T-helper 22 cell (primary cell): Measurements from ENCODE around the gene HDAC4.
A peak's percentile ranks its signal among the peaks of the same experiment; 100 is the strongest.
"Not testable (repeated sequence)": the region's sequence is repeated elsewhere in the genome, so short reads cannot be mapped to it uniquely, and the experiment has no call there.

Experiments used
- DNase-seq: peaks from one replicate; pipeline ENCODE4 v3.0.0-alpha.2; 2020; ENCODE audit warnings: low read depth

Gene HDAC4

DNA sequence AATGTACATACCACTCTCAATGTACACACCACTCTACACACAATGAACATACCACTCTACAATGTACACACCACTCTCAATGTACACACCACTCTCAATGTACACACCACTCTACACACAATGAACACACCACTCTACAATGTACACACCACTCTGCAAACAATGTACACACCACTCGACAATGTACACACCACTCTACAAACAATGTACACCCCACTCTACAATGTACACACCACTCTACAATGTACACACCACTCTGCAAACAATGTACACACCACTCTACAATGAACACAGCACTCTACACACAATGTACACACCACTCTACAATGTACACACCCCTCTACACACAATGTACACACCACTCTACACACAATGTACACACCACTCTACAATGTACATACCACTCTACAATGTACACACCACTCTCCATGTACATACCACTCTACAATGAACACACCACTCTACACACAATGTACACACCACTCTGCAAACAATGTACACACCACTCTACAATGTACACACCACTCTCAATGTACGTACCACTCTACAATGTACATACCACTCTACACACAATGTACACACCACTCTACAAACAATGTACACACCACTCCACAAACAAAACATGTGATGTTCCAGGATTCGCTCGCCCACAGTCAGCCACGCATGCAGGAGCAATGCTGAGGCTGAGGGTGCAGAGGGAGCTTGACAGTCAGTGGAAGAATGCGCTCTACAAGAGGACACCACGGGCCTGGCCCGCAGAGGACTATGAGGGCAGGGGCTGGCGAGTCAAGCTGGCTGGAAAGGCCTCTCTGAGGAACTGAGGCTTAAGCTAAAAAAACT is 118.2 kb downstream of the HDAC4 start:
- no peak for DNase-seq

DNA sequence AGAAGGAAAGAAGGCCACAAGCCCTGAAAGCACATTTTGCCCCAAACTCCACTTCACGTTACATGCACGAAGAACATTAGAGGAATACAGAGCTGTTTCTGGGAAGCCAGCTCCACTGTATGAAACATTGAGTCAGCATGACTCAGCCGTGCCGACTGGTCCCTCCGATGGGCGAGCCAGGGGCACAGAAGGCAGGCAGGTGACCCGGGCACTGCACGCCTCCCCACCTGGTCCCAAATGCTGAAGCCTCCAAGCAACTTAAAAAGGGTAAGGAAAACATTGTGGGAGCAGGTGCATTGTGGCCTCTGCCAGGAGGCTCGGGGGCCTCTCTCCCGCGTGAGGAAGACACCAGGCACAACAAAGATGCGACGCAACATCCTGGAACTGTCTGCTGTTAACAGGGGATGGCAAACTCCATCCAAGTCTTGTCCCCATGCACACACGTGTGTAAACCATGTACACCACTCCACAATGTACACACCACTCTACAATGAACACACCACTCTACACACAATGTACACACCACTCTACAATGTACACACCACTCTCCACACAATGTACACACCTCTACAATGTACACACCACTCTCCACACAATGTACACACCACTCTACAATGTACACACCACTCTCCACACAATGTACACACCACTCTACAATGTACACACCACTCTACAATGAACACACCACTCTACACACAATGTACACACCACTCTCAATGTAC is 120.4 kb downstream of the HDAC4 start:
- DNase-seq: not testable (repeated sequence)

DNA sequence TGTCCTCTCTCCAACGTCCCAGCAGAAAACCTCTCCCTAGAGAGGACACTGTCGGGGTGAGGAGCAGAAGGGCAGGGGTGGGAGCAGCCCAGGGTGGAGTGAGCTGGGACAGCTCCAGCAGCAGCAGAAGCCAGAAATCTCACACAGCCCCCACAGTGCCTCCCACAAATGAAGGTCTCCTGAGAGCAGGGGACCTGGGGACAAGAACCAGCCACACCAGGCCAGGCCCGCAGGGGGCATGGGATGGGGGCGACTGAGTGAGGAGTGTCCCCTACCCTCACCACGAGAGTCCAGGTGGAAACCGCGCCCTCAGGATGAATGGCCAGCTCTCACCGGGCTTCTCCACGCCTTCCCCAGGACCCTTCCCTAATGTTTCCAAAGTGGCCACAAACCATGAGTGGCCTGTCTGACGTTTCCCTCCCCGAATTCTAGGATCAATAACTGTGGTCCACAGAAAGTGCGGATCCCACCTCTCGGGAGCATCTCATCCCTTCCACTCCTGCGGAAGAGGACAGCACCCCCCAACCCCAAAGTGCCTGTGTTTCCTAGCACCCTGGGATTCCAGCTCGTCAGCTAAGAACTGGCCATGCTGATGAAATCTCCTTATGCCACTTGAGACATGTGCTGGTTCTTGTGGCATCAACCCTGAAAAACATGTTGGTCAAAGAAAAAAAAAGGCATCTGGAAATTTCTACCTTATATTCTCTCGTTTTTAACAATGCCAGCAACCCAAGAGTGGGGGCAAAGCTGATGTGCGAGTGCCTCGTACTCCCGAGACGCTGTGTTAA is 121.1 kb downstream of the HDAC4 start:
- no peak for DNase-seq

DNA sequence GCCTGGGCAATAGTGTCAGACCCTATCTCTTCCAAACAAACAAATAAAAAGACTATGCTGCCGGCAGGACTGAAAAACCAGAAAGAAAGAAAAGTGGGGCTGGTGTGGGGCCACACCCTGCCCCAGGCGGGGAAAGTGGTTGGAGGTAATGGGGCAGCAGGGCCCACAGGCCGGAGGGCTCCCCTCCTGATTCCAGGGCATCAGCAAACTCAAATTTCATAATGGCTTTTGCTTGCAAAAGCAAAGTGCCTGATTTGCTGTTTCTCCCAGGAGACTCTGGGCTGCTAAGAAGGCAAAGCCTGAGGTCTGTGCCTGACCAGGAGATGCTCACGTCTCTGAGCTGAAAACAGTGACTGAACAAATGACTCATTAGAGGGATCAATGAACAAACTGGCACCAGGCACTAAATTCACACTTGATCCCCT is 121.9 kb downstream of the HDAC4 start:
- DNase-seq: no peak

DNA sequence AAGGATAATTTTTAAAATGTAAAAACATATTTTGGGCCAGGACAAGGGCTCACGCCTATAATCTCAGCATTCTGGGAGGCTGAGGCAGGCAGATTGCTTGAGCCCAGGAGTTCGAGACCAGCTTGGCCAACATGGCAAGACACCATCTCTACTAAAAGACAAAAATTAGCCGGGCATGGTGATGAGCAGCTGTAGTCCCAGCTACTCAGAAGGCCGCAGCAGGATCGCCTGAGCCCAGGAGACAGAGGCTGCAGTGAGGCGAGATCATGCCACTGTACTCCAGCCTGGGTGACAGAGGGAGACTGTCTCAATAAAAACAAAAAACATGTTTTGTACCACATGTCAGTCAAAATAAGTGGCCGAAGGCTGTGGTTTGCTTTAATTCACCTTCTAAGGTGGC is 122.5 kb downstream of the HDAC4 start:
- no peak for DNase-seq

DNA sequence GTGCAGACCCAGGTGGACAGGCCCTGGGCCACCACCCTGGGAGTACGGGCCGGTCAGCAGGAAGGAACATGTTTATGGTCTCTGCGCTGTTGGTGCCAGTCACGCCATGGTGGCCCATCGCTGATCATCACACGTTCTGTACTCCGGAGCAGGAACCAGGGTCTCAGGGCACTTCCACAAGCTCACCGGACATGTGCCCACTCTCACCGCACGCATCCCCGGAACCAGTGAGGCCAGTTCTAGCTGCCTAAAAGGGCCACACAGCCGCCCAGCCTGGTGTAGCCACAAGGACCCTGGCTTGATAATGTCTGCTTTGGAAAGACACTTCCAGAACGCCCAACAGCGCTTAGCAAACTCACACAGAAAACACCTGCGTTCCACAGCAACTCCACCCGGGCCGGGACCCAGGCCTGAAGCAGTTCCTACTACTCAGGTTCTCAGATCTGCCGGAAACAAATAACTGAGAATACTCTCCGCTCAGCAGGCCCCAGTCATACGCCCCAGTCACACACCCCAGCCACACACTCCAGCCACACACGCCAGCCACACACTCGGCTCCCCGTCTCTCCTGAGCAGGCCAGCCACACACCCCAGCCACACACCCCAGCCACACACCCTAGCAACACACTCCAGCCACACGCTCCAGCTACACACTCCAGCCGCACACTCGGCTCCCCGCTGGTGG is 123.3 kb downstream of the HDAC4 start:
- DNase-seq: no peak

DNA sequence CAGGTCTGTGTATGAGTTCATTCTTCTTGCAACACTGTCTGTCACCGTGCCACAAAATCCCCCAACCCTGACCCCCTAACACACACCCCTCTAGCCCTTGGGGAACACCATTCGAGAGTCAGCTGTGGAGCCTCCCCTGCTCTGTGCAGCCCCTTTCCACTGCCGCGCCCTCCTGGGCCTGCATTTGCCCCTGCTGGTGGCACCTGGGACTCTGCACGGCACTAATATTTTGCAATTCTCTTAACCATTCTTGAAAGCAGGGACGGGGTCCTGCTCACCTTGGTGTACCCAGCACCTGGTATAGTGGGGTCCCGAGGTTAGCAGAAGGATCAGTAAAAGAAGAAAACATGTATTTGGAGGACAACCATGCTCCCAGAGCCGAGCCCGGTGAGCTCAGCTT is 124.0 kb downstream of the HDAC4 start:
- no peak for DNase-seq

DNA sequence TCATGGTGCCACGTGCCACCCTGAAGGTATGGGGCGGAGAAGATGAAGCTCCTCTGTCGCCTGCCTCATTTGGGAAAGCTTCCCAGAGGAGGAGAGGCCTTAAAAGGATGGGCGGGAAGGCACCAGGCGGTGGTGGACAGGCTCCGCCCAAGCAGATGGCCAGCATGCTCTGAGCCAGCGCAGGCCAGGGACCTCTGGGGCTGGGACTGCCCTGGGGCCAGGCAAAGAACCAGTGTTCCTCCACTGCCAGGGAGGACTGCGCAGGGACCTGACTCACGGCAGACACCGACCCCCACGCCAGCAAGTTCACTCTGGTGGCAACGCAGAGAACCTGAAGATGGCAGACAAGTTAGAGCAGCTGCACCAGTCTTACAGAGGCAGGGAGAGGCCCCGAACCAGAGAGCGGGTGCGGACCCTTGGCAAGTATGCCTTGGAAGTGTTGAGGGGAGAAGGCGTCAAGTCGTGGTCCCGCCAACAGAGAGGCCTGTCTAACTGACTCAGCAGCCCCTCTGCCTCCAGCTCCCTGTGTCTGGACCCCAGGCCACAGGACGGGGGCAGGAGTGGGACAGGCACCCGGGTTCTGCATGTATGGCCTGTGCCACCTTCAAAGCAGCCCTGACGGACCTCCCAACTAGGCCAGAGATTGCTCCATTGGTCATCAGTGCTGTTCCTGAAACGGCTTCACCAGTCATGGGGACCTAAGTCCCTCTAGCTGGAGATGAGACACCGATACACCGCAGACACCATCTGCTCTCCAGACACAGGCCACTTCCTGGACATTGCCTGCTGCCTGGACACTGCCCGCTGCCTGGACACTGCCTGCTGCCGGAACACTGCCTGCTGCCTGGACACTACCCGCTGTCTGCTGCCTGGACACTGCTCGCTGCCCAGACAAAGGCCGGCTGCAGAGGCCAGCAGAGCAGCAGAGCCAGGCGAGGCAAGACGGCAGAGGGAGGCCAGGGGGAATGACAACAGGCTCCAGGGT is 124.7 kb downstream of the HDAC4 start:
- DNase-seq: no peak

DNA sequence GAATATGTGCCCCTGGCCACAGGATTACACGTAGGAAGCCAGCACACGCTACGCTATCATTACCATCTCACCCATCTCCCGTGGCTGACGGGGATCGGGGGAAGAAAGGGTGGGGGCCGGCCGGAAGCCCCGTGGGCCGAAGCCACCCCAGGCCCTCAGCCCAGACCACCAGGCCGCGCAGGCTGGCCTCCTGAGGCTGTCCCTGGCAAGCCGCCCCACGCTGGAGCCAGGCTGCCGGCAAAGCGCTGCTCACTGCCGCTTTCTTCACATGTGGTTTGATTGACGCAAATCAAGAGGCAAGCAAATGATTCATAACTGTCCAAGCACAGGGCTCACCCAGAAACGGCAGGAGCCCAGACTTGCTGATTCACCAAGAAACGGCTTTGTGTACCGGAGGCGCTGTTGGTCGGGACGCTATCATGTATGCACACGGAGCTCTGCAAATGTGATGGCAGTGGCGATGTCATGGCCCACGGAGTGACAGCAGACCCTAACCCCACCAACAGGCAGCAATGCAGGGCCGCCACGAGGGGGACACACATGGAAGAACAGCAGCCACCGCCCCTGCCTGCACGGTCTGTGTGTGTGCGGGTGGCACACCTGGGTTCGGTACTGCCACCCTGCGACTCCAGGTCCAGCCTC is 125.7 kb downstream of the HDAC4 start:
- DNase-seq: peak; percentile 82

DNA sequence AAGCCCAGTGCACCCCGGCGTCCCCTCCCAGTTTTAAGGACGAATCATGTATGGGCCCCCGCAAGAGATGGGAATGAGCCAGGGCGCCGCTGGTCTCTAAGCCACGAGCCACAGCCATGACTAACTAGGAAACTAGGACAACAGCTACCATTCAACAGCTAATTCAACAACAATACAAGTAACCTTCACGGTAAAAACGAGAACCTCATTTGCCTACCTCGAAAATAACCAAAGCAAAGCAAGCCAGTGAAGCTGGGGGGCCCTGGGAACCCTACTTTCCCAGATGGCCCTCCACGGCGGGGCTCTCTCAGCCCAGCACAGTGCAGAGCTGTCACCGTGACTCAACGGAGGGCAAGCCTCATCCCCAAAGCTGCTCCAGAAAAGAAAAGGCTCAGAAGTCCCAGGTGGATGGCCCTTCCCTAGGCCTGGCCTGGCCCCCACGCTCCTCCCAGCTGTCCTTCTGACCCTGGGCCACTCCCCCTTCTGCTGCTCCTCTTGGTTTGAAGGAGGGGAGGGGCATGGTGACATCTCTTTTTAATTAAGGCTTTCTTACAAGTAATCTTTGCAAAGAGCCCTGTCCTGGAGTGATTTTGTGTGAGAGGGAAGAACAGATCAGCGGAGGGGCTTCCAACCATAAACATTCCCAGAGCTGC is 126.3 kb downstream of the HDAC4 start:
- no peak for DNase-seq

DNA sequence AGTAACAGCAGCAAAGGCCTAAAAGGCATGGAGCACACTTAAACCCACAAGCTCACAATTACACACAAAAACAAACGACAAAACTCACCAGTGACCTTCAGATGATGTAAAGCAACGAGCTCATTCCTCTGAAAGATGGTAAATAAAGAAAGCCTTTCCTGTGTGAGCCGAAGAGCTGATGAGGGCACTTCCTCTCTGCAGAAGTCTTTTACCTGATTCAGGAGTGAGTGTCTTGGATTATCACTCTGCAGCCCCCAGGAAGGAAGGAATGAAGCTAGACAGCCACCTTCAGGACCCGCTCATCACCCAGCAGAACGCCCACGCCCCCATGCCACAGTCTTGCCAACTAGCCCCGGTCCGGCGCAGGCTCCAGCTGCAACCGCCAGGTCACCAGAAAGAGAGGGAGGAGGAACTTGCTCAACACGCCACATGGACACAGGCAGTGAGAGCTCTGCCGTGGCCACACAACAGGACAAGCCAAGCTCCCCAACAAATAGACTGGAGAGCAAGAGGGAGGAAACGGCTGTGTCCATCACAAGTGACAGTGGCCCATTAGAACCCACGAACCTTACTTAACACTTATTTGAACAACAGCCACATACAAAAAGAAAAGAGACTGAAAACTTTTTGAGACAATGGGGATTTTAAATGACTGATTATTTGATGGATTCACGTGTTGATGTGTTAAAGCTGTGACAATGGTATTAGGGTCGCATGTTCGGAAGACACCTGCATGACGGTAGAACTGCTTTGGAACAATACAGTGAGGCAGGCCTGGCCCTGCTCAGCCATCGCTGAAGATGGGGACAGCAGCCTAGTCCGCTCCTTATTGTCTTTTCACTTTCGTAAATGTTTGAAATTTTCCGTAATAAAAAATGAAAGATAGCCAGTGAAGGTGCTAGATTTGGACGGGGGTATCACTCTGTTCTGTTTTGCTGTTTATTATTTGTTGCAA is 127.3 kb downstream of the HDAC4 start:
- DNase-seq: no peak

DNA sequence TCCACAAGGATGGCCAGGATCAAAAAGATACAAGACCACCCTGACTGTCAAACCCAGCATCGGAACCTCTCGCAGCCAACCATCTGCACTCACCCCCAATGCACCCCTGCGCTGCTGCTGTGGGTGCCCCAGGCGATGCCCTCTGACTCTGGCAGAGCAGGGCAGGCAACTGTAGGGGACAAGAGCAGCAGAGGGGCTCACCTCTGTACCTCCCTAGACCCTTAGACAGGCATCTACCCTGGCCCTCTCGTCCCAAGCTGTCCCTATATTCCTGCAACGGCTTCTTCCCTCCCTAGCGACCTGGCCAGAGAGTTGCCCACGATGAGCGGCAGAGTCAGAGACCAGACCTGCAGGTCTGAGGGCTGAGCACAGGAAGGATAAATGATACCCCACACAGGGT is 128.2 kb downstream of the HDAC4 start:
- no peak for DNase-seq

DNA sequence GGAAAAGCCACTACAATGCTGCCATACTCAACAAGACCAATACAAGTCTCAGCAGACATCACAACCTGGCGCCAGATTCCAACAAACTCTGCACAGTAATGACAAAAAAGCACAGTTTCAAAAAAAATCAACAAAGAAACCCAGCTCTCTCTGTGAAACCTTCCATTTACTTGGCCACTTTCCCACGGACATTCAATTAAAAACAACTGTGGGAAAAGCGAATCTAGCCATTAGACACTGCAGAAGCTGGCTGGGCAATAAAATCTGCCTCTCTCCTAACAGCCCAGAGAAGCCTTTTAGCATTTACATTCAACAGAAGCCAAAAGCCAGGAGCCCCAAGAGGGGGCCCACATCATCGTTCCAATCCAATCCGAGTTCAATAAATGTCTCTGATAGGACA is 128.9 kb downstream of the HDAC4 start:
- no peak for DNase-seq

DNA sequence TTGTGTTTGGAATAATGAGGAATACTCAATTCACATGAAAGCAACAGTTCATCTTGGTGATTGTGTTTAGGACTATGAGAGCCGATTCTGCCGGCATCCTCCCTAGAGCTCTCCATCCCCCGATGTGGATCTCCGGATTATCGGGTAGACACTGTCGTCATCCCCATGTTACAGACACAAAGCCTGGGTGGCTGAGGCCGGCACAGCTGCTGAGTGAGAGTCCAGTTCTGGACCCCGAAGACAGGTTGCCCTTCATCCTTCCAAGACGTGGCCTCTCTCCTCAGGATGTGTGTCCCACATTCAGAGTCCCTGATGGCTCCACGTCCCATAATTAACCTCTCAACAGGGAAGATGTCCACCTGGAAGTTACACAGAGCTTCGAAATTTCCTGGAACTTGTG is 129.3 kb downstream of the HDAC4 start:
- DNase-seq: no peak

DNA sequence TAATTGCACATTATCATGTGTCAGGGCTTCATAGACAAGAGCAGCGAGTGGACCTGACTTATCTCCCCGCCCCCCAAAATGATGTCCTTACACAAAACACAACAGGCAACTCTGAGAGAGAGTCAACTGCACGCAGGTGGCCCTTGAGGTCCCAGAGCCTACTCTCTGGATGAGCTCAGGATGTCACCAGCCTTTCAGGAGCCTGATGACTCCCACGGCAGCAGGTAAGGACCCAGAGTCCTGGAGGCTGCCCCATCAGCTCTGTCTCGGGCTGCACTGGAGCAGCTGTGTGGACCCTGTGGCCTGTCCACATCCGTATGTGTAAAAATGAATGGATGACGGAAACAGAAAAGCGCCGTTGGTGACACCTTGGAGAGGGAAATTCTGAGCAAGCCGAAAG is 130.9 kb downstream of the HDAC4 start:
- DNase-seq: no peak

DNA sequence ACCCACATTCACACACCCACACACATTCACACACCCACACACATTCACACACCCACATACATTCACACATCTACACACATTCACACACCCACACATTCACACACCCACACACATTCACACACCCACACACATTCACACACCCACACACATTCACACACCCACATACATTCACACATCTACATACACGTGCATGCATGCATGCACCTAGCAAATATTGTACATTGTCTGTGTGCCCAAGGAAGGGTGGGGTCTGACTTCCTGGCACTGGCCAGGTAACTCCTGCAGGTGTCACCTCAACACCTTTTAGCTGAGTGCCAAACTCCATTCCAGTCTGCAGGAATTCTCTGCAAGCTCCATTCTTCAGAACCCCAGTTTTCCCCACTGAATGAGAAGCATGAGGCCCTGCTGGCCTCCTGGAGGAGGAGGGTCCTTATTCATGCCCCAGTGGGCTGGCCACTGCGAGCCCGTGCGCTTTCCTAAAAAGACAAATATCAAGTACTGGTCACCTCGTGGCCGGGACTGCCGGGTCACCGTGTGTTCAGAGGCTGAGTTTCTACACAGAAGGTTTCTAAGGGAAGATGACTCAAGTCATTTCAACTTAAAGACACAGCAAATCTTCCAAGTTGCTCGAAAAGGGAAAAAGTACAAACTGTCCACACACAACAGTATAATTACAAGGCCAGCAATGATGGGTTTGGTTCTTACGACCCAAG is 131.5 kb downstream of the HDAC4 start:
- DNase-seq: no peak

DNA sequence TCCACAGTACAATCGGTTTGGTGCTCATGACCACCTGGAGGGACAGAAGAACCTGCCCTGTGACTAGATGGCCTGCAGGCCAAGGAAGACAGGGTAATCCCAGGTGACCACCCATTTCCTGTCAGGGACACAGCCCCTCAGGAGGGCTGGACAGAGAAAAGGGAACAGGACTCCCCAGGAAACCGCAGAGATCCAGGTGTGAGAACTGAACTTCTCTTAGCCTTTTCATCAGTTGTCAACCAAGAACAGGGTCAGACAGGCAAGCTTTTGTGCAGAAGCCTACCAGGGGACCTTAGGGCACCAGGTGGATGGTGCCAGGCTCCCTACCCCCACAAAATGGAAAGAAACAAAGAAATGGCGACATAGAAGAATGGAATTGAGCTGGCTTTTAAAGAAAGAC is 132.3 kb downstream of the HDAC4 start:
- DNase-seq: no peak

DNA sequence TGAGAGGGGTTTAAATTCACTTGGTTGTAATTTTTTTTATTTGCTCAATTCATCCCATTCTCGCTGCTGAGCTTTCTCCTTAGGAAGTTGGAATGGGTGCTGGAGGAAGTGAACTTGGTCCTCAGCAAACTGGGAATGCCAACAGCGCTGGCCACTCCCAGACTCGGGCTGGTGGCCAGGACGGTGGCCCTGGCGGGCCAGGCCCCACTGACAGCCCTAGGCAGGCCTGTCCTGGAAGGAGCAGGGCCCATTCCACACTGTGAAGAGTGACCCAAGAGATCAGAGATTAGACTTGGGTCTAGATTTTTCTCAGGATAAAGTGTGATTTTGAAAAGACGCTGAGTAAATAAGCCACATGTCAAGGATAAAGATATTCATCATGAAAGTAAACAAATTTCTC is 132.7 kb downstream of the HDAC4 start:
- no peak for DNase-seq
